Sigmoid colon (tissue), 7 donors: ENCODE data around the gene PUM1. TPM values are rescaled to one million over a fixed set of nuclear protein-coding genes. Genes with fewer than 3 reads are reported as not detected.
A peak's percentile ranks its signal among the peaks of the same experiment; 100 is the strongest.

ENCODE experiments used
- DNase-seq: peaks from one replicate; pipeline ENCODE4 v3.0.0-alpha.2; 2019
- H3K27ac ChIP-seq, 4 donors: fragments of 200-600 bp; sonication (generic); one replicate each; pipeline ENCODE4 v1.5.1; 2016 to 2019; ENCODE audit warnings: mild to moderate bottlenecking in 1 of 4
- H3K27me3 ChIP-seq, 3 donors: fragments of 200-600 bp; sonication (generic); one replicate each; pipeline ENCODE4 v1.5.1; 2019; ENCODE audit warnings: mild to moderate bottlenecking in 1 of 3
- H3K36me3 ChIP-seq, 4 donors: fragments of 200-600 bp; sonication (generic); one replicate each; pipeline ENCODE4 v1.5.1; 2016 to 2019
- H3K4me1 ChIP-seq, 4 donors: fragments of 200-600 bp; sonication (generic); one replicate each; pipeline ENCODE4 v1.5.1; 2017 to 2019
- H3K4me3 ChIP-seq, 4 donors: fragments of 200-600 bp; sonication (generic); one replicate each; pipeline ENCODE4 v1.5.1; 2017 to 2019; ENCODE audit warnings: mild to moderate bottlenecking in 2 of 4, moderate library complexity in 1 of 4
- H3K9me3 ChIP-seq, 4 donors: fragments of 200-600 bp in 3 of 4; sonication (generic) in 3 of 4; one replicate each; pipeline versions ENCODE4 v1.5.1 to v1.6.1; 2013 to 2019
- CTCF ChIP-seq, 4 experiments: fragments of 450-650 bp in 3 of 4; fragments of 200-600 bp in 1 of 4; IDR thresholded peaks; one replicate each; pipeline ENCODE4 v1.5.1; 2016 to 2019; ENCODE audit warnings: antibody characterized with exemption in 4 of 4, mild to moderate bottlenecking in 3 of 4, moderate library complexity in 2 of 4
- EP300 ChIP-seq, 4 donors: sonication (generic); formaldehyde crosslinking; IDR thresholded peaks; one replicate each; pipeline ENCODE4 v1.6.1; 2017; ENCODE audit warnings: antibody characterized with exemption in 4 of 4
- POLR2A ChIP-seq, 2 donors: fragments of 450-650 bp; IDR thresholded peaks; one replicate each; pipeline ENCODE4 v1.6.1; 2016; ENCODE audit warnings: antibody characterized with exemption in 2 of 2, mild to moderate bottlenecking in 2 of 2, moderate library complexity in 2 of 2
- POLR2AphosphoS5 ChIP-seq, 4 donors: sonication (generic); formaldehyde crosslinking; IDR thresholded peaks; one replicate each; pipeline ENCODE4 v1.6.1; 2017; ENCODE audit warnings: antibody characterized with exemption in 4 of 4
- WGBS, 2 donors: extraction: QIAGEN DNeasy Blood & Tissue Kit; methylation state at CpG; one replicate each; pipeline ENCODE4 v1.1.7; 2013; 5-methylcytosine and 5-hydroxymethylcytosine counted together
- intact Hi-C: fragments of 100-400 bp; cut with DNase I; formaldehyde crosslinking; loops from one replicate; pipeline ENCODE4 v1.15.1; 2023
- polyA plus RNA-seq, 3 donors: library from polyadenylated mRNA; stranded (reverse); fragments of 200-250 nt; gene quantifications; one replicate each; pipeline ENCODE4 v1.2.3, GENCODE V29; 2013
- total RNA-seq, 4 donors: library from RNA; depleted of rRNA; stranded (reverse); fragments of >200 nt; gene quantifications; one replicate each; pipeline ENCODE4 v1.1.0, GENCODE V29; 2016
- donor health status: healthy with polysubstance abuse.
- donor health status: Bipolar disorder and iron deficiency.
- donor health status: healthy.

PUM1 gene
- total and polyA plus RNA-seq, 7 donors, result 16.9 to 89.5 (median 66.4) TPM

- WGBS, 2 donors, result 32 to 44% methylated on average over 9 of the region's 9 CpGs
Observed at GRCh38 chr1:30911059-30911954, 154.2 kb downstream of the PUM1 start.

DNA sequence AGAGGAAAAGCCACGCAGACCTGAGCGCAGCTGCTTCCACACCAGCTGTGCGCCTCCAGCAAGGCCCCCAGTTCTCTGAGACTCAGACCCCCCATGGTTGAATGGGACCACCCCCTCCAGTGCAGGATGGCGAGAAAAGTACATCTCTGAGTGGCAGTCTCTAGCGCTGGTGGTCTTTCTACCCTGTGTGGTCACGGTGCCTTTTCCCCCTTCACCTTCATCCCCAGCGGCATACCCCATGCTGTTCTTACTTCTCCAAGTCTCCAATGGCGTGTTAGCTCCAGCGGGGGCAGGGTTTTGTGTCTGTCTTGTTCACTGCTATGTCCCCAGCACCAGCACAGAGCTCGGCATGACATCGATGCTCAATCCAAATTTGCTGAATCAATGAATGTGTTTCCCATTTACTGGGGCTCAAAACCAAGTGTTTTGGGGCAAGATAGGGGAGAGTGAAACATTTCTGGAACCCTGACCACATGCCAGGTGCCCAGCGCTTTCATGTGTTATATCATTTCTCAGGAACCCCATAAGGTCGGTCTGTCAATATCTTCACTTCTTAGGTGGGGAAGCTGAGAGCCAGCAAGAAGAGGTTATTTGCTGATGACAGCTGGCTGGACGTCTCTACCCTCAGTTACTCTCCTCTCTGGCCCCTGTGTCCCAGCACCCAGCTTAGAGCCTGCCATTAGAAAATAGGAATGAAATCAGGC lies 156.0 kb downstream of the PUM1 start:
- peak; percentile 68 for DNase-seq
- intact Hi-C loops, result no loop called here
- H3K4me1 ChIP-seq, result peaks cover 2 to 56% (median 41%) of the 10 kb centered on the region in 4 donors
- 45 to 60% methylated on average over 14 of the region's 14 CpGs for WGBS, 2 donors
- H3K9me3 ChIP-seq, result no peaks in the 10 kb centered on the region
- no peaks in the 10 kb centered on the region for H3K36me3 ChIP-seq
- H3K27me3 ChIP-seq, result no peaks in the 10 kb centered on the region
- TF ChIP-seq EP300 (IDR thresholded peaks at IDR 0.05) (no peak), POLR2AphosphoS5 (IDR thresholded peaks at IDR 0.05) (no peak), POLR2A (IDR thresholded peaks at IDR 0.05) (no peak), CTCF (IDR thresholded peaks at IDR 0.05) (no peak)
- peak overlapping the region in 3 of 4 donors; percentile 51 to 52 (median 51) for H3K4me3 ChIP-seq
- peak overlapping the region; percentile 70 to 89 (median 87) for H3K27ac ChIP-seq

More at GRCh38 chr1:30911059-30911954, 154.2 kb downstream of the PUM1 start:
- H3K4me3 ChIP-seq, result no peak overlapping the region
- no peaks in the 10 kb centered on the region for H3K9me3 ChIP-seq
- intact Hi-C loops, result loop anchor here (1.0 kb wide), 3 partner anchors 110 to 192 kb away; no protein-coding TSS in a partner anchor
- DNase-seq, result peak; percentile 96
- no peaks in the 10 kb centered on the region for H3K36me3 ChIP-seq
- TF ChIP-seq POLR2A (IDR thresholded peaks at IDR 0.05) (no peak), CTCF (IDR thresholded peaks at IDR 0.05) (peak; percentile 83 to 90 (median 88)), POLR2AphosphoS5 (IDR thresholded peaks at IDR 0.05) (peak in 2 of 4 donors; percentile 19 to 30), EP300 (IDR thresholded peaks at IDR 0.05) (no peak)
- no peaks in the 10 kb centered on the region for H3K27me3 ChIP-seq
- peak overlapping the region in 3 of 4 donors; percentile 85 to 89 (median 89) for H3K27ac ChIP-seq
- peaks cover 2 to 40% (median 27%) of the 10 kb centered on the region in 4 donors for H3K4me1 ChIP-seq

- Histone ChIP-seq H3K4me1 (peaks cover 2 to 62% (median 45%) of the 10 kb centered on the region in 4 donors), H3K36me3 (no peaks in the 10 kb centered on the region), H3K27ac (peak within 1 kb of the TSS; percentile 82 to 95 (median 94)), H3K4me3 (peak within 1 kb of the TSS; percentile 65 to 77 (median 74)), H3K9me3 (no peaks in the 10 kb centered on the region), H3K27me3 (no peaks in the 10 kb centered on the region)
- intact Hi-C loops, result no loop called here
- TF ChIP-seq POLR2AphosphoS5 (IDR thresholded peaks at IDR 0.05) (no peak), CTCF (IDR thresholded peaks at IDR 0.05) (no peak), POLR2A (IDR thresholded peaks at IDR 0.05) (no peak), EP300 (IDR thresholded peaks at IDR 0.05) (no peak)
- WGBS, 2 donors, result 2% methylated on average over 68 of the region's 68 CpGs
- DNase-seq, result peak; percentile 77
Observed at GRCh38 chr1:30908696-30909364, 156.7 kb downstream of the PUM1 start, which contains the start of gene SDC3. TSS of gene SDC3 (minus strand) at chr1:30908758. CDS start at chr1:30908586, 172 bp downstream.

DNA sequence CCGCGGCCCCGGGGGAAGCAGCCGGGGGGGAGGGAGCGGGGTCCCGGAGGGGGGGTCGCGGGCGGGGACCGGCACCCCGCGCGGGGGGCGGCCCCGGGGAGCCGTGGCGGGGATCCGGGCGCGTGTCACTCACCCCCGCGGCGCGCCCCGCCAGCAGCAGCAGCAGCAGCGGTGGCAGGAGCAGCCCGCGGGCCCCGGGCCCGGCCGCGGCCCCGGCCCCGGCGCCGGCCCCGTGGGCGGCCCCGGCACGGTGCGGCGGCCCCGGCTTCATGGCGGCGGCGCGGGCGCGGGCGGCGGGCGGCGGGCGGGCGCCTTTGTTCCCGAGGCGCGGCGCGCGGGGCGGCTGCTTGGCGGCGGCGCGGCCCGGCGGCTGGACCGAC lies 157.2 kb downstream of the PUM1 start:
- Histone ChIP-seq H3K4me1 (peaks cover 2 to 68% (median 50%) of the 10 kb centered on the region in 4 donors), H3K4me3 (peak overlapping the region; percentile 65 to 77 (median 74)), H3K27ac (peak overlapping the region; percentile 82 to 95 (median 94)), H3K9me3 (no peaks in the 10 kb centered on the region), H3K27me3 (no peaks in the 10 kb centered on the region), H3K36me3 (no peaks in the 10 kb centered on the region)
- intact Hi-C loops, result no loop called here
- no peak for DNase-seq
- 1% methylated on average over 69 of the region's 69 CpGs for WGBS, 2 donors
- no peak for TF ChIP-seq EP300 (IDR thresholded peaks at IDR 0.05)
- no peak for TF ChIP-seq POLR2AphosphoS5 (IDR thresholded peaks at IDR 0.05)
- TF ChIP-seq POLR2A (IDR thresholded peaks at IDR 0.05), result no peak
- TF ChIP-seq CTCF (IDR thresholded peaks at IDR 0.05), result no peak
